Ramos (cell line): Measurements from ENCODE around the gene CNTLN.

Experiments
- in situ Hi-C: fragments of 300-500 bp; cut with MboI; formaldehyde crosslinking; loops from one replicate; pipeline ENCODE4 v1.14.3; 2022; ENCODE audit warnings: low sequenced_read_pairs; ENCODE audit not compliant: unreplicated experiment

Gene CNTLN

GRCh38 chr9:17134396-17135294 is at the start of gene CNTLN:
Gene CNTLN, plus strand, starts transcription at chr9:17135040. Its CDS starts 26 bp downstream, at chr9:17135066.
- in situ Hi-C loops, result no loop called here

- in situ Hi-C loops, result no loop called here
Measured at GRCh38 chr9:17088566-17088965, 46.3 kb upstream of the CNTLN start.

GRCh38 chr9:17090041-17090440 is 44.8 kb upstream of the CNTLN start:
- in situ Hi-C loops, result no loop called here

GRCh38 chr9:17116400-17116837 is 18.4 kb upstream of the CNTLN start:
- in situ Hi-C loops, result loop anchor here (10.0 kb wide), 1 partner anchor 338 kb away; no protein-coding TSS in a partner anchor

- in situ Hi-C loops, result loop anchor here (10.0 kb wide), 1 partner anchor 337 kb away; no protein-coding TSS in a partner anchor
Measured at GRCh38 chr9:17117372-17117771, 17.5 kb upstream of the CNTLN start.

- in situ Hi-C loops, result no loop called here
Measured at GRCh38 chr9:17120203-17120602, 14.6 kb upstream of the CNTLN start.

- in situ Hi-C loops, result no loop called here
Measured at GRCh38 chr9:17121264-17121663, 13.6 kb upstream of the CNTLN start.

GRCh38 chr9:17130291-17130690 is 4.5 kb upstream of the CNTLN start:
- in situ Hi-C loops, result no loop called here

- in situ Hi-C loops, result no loop called here
Measured at GRCh38 chr9:17130725-17131124, 4.1 kb upstream of the CNTLN start.

- in situ Hi-C loops, result no loop called here
Measured at GRCh38 chr9:17131494-17131893, 3.3 kb upstream of the CNTLN start.

- in situ Hi-C loops, result no loop called here
Measured at GRCh38 chr9:17135295-17136160, 688 bp downstream of the CNTLN start.

- in situ Hi-C loops, result no loop called here
Measured at GRCh38 chr9:17137566-17137965, 2.7 kb downstream of the CNTLN start.

- in situ Hi-C loops, result no loop called here
Measured at GRCh38 chr9:17138503-17138902, 3.7 kb downstream of the CNTLN start.

- in situ Hi-C loops, result no loop called here
Measured at GRCh38 chr9:17140418-17140817, 5.6 kb downstream of the CNTLN start.

- in situ Hi-C loops, result no loop called here
Measured at GRCh38 chr9:17148324-17148723, 13.5 kb downstream of the CNTLN start.

GRCh38 chr9:17159469-17159868 is 24.6 kb downstream of the CNTLN start:
- in situ Hi-C loops, result no loop called here

GRCh38 chr9:17160327-17160726 is 25.5 kb downstream of the CNTLN start:
- in situ Hi-C loops, result no loop called here

- in situ Hi-C loops, result no loop called here
Measured at GRCh38 chr9:17165764-17166163, 30.9 kb downstream of the CNTLN start.

GRCh38 chr9:17166346-17166745 is 31.5 kb downstream of the CNTLN start:
- in situ Hi-C loops, result no loop called here

GRCh38 chr9:17171309-17172094 is 36.7 kb downstream of the CNTLN start:
- in situ Hi-C loops, result no loop called here
